ENCODE measurements around the gene NFASC. TPM values are rescaled to one million over a fixed set of nuclear protein-coding genes. Genes with fewer than 3 reads are reported as not detected.

Gene NFASC
- total RNA-seq (29.9 TPM), polyA plus RNA-seq (ENCODE audit: insufficient read depth, low read depth, low replicate concordance) (23.2 TPM)
- long read RNA-seq, donor 1, partial matches to known transcripts = 8 of 8 reads
- long read RNA-seq, donor 1, other reads (novel, unspliced or antisense) = 0 of 8 reads
- long read RNA-seq, donor 2, full-length matches to known transcripts = 2 of 2 reads
- long read RNA-seq, donor 2, partial matches to known transcripts = 0 of 2 reads
- long read RNA-seq, donor 2, other reads (novel, unspliced or antisense) = 0 of 2 reads
- long read RNA-seq, donor 3, full-length matches to known transcripts = 4 of 4 reads
- long read RNA-seq, donor 3, partial matches to known transcripts = 0 of 4 reads
- long read RNA-seq, donor 3, other reads (novel, unspliced or antisense) = 0 of 4 reads
- long read RNA-seq, donor 4, partial matches to known transcripts = 6 of 6 reads
- long read RNA-seq, donor 4, other reads (novel, unspliced or antisense) = 0 of 6 reads
- long read RNA-seq, donor 5 = 0 reads
- long read RNA-seq, donor 6 = 0 reads
- long read RNA-seq, donor 7, partial matches to known transcripts = 0 of 7 reads
- long read RNA-seq, donor 7, other reads (novel, unspliced or antisense) = 7 of 7 reads
- long read RNA-seq, donor 8, full-length matches to known transcripts = 2 of 2 reads
- long read RNA-seq, donor 8, partial matches to known transcripts = 0 of 2 reads
- long read RNA-seq, donor 8, other reads (novel, unspliced or antisense) = 0 of 2 reads
- long read RNA-seq, donor 9 = 0 reads
- long read RNA-seq, donor 10, partial matches to known transcripts = 0 of 1 reads
- long read RNA-seq, donor 10, other reads (novel, unspliced or antisense) = 0 of 1 reads

DNA sequence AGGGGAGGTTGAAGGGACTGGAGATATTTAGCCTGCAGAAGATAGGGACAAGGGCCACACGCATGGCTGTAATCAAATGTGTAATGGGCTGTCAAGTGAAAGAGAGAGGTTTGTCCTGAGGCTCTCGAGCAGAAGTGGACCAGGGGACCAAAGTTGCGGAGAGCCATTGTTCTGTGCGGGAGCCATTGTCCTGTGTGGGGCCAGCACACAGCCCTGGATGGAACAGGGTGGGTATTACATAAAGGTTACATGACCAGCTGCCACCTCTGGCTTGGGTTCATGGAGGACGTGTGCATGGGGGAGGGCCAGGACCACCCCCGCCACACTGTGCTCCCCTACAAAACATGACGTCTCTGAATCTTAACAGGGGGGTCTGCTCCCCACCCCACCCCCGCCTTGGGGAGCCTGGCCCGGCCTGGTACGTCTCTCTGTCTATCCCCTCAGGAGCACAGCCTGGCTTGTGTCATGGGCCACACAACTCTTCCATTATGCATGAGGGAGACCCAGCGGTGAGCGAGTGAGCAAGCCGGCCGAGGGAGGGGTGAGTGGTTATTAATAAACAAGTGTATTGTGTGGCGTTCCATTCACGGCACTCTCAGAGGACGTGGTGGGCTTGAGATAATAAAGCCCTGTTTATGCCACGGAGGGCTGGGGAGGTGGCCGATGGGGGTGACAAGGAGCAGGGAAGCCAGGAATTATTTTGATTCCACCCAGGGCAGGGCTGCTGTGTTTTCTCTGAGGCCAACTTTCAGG lies at the start of gene NFASC:
Gene NFASC, plus strand, starts transcription at position 703 of the 753 bp plus-strand sequence. CDS start 73,454 bp downstream, outside the sequence.
- no peak within 1 kb of the TSS for H3K9ac ChIP-seq (ENCODE audit: low read length in 3 of 3)
- no peaks in the 10 kb centered on the region for H3K36me3 ChIP-seq (ENCODE audit: control insufficient read depth in 2 of 3, insufficient read depth in 3 of 3, low read length in 3 of 3)
- intact Hi-C loops (cut with DNase I) = no loop called here
- DNase-seq (peak in 2 of 5 donors; percentile 7 to 46), FAIRE-seq (no peak)
- no peaks in the 10 kb centered on the region for H3K9me3 ChIP-seq (ENCODE audit: control insufficient read depth in 2 of 3, insufficient read depth in 1 of 3, low read length in 3 of 3)
- no peaks in the 10 kb centered on the region for H3K27me3 ChIP-seq (ENCODE audit: control insufficient read depth, insufficient read depth, low read length)
- no peak for TF ChIP-seq CTCF (IDR thresholded peaks at IDR 0.05; ENCODE audit: borderline replicate concordance, extremely low read depth, insufficient read depth)
- H3K27ac ChIP-seq (ENCODE audit: low read depth in 2 of 2, low read length in 2 of 2) = peak within 1 kb of the TSS; percentile 20 to 61
- H3K4me3 ChIP-seq (ENCODE audit: low read length in 3 of 3) = peak within 1 kb of the TSS in 2 of 3 donors; percentile 5 to 22
- peaks cover 0 to 16% (median 3%) of the 10 kb centered on the region in 3 donors for H3K4me1 ChIP-seq (ENCODE audit: control insufficient read depth in 2 of 3, insufficient read depth in 2 of 3, low read depth in 1 of 3, low read length in 3 of 3)

DNA sequence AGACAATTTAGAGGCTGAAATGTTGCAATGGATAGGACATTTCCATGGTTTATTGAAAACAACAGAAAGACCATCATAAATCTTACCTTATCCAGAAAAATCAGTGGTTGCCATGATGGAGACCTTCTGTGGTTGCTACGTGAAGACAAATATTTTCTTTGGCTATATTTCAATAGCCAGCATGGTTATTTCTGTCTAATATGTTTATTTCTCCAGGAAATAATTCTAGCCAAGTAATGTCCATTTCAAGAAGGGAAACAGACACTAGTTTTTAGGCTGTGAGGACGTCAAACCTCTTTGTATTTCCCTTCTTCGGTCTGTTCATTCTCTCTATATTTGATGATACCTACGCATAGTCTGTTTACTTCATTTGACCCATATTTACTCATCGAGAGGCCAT lies 49.2 kb upstream of the NFASC start:
- Histone ChIP-seq H3K36me3 (ENCODE audit: control insufficient read depth in 2 of 3, insufficient read depth in 3 of 3, low read length in 3 of 3) (no peaks in the 10 kb centered on the region), H3K9me3 (ENCODE audit: control insufficient read depth in 2 of 3, insufficient read depth in 1 of 3, low read length in 3 of 3) (no peaks in the 10 kb centered on the region), H3K27ac (ENCODE audit: low read depth in 2 of 2, low read length in 2 of 2) (peak overlapping the region; percentile 5 to 39), H3K4me1 (ENCODE audit: control insufficient read depth in 2 of 3, insufficient read depth in 2 of 3, low read depth in 1 of 3, low read length in 3 of 3) (peaks cover 0 to 12% (median 6%) of the 10 kb centered on the region in 3 donors), H3K4me3 (ENCODE audit: low read length in 3 of 3) (no peak overlapping the region), H3K27me3 (ENCODE audit: control insufficient read depth, insufficient read depth, low read length) (no peaks in the 10 kb centered on the region), H3K9ac (ENCODE audit: low read length in 3 of 3) (no peak overlapping the region)
- intact Hi-C loops (cut with DNase I) = no loop called here
- DNase-seq (peak in 2 of 5 donors; percentile 66 to 83), FAIRE-seq (peak; percentile 57)
- TF ChIP-seq CTCF (IDR thresholded peaks at IDR 0.05; ENCODE audit: borderline replicate concordance, extremely low read depth, insufficient read depth) = no peak

DNA sequence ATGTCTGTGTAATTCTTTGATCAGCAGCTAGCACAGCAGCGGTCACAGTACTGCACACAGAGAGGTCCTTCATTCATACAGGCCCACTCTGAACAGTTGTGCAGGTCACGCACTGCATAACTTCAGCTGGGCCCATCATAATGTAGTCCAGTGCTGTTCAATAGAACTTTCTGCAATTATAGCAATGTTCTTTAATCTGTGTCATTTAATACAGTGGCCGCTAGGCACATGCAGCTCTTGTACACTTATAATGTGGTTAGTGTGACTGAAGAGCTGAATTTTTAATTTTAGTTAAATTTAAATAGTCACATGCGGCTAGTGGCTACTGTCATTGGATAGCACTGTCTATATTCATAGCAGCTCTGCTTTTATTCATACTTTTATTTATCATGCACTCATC lies 48.7 kb upstream of the NFASC start:
- no peak for FAIRE-seq
- intact Hi-C loops (cut with DNase I) = no loop called here

More for the DNA sequence above, 48.7 kb upstream of the NFASC start:
- Histone ChIP-seq H3K27me3 (ENCODE audit: control insufficient read depth, insufficient read depth, low read length) (no peaks in the 10 kb centered on the region), H3K36me3 (ENCODE audit: control insufficient read depth in 2 of 3, insufficient read depth in 3 of 3, low read length in 3 of 3) (no peaks in the 10 kb centered on the region), H3K9ac (ENCODE audit: low read length in 3 of 3) (no peak overlapping the region), H3K27ac (ENCODE audit: low read depth in 2 of 2, low read length in 2 of 2) (peak overlapping the region; percentile 5 to 39), H3K4me3 (ENCODE audit: low read length in 3 of 3) (no peak overlapping the region), H3K4me1 (ENCODE audit: control insufficient read depth in 2 of 3, insufficient read depth in 2 of 3, low read depth in 1 of 3, low read length in 3 of 3) (peaks cover 0 to 12% (median 6%) of the 10 kb centered on the region in 3 donors), H3K9me3 (ENCODE audit: control insufficient read depth in 2 of 3, insufficient read depth in 1 of 3, low read length in 3 of 3) (no peaks in the 10 kb centered on the region)
- no peak for DNase-seq
- TF ChIP-seq CTCF (IDR thresholded peaks at IDR 0.05; ENCODE audit: borderline replicate concordance, extremely low read depth, insufficient read depth) = no peak

All from kidney (tissue), 22 donors.